ENCODE data around the gene CCDC180.

GRCh38 chr9:97316904-97317303 lies 9.4 kb downstream of the CCDC180 start:
- TF ChIP-seq CTCF (IDR thresholded peaks at IDR 0.05 in 2 of 3, conservative IDR thresholded peaks at IDR 0.05 in 1 of 3; ENCODE audit: control insufficient read depth in 2 of 3, extremely low read depth in 1 of 3, insufficient read depth in 1 of 3, low read depth in 3 of 3, low read length in 3 of 3) (no peak), CREB1 (IDR thresholded peaks at IDR 0.05; ENCODE audit: low read depth) (no peak)
- TF ChIP-seq, protein P1, sequence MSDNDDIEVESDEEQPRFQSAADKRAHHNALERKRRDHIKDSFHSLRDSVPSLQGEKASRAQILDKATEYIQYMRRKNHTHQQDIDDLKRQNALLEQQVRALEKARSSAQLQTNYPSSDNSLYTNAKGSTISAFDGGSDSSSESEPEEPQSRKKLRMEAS (IDR thresholded peaks at IDR 0.05; ENCODE audit: low read depth, low read length), result no peak
